A673 (cell line): ENCODE results near the gene CSF2RB.

Source experiments
- CTCF ChIP-seq: fragments of 300-800, 200-600 bp; sonication (generic); conservative IDR thresholded peaks from 2 replicates; pipeline ENCODE4 v1.5.1; 2017; ENCODE audit warnings: low read depth, mild to moderate bottlenecking, antibody characterized with exemption, low read length, moderate library complexity, mixed read lengths
- EZH2 ChIP-seq: fragments of 200-600 bp; sonication (generic); IDR thresholded peaks from 2 replicates; pipeline ENCODE4 v1.6.1; 2017; ENCODE audit warnings: borderline replicate concordance, low read depth, mild to moderate bottlenecking, mixed read lengths, antibody characterized with exemption, low read length; ENCODE audit not compliant: poor library complexity, severe bottlenecking

GRCh38 chr22:36921309-36922104, 8.1 kb downstream of the CSF2RB start:
- TF ChIP-seq CTCF, result no peak
- TF ChIP-seq EZH2, result no peak
